ENCODE data around the gene C2orf74. TPM values are rescaled to one million over a fixed set of nuclear protein-coding genes. Genes with fewer than 3 reads are reported as not detected.

The C2orf74 gene
- total RNA-seq, 1 donor, result 13.0 TPM

DNA sequence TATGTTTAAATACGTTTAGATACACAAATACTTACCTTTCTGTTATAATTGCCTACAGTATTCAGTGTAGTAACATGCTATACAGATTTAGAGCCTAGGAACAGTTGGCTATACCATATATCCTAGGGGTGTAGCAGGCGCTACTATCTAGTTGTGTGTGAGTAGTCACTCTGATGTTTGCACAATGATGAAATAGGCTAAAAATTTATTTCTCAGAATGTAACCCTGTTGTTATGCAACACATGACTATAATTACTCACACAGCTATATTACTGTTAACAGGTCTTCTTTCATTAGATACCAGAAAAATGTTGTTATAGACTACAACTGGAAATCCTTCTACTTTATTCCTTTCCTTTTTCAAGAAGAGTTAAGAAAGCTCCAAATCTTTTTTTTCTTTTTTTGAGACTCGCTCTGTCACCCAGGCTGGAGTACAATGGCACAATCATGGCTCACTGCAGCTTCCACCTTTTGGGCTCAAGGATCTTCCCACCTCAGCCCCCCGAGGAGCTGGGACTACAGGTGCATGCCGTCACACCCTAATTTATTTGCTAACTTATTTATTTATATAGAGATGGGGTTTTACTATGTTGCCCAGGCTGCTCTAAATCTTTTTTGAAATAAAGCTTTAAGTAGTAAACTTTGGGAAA, 48.5 kb downstream of the C2orf74 start:
- H3K4me3 ChIP-seq (ENCODE audit: low read depth, low read length), result no peak overlapping the region
- TF ChIP-seq, protein P1, sequence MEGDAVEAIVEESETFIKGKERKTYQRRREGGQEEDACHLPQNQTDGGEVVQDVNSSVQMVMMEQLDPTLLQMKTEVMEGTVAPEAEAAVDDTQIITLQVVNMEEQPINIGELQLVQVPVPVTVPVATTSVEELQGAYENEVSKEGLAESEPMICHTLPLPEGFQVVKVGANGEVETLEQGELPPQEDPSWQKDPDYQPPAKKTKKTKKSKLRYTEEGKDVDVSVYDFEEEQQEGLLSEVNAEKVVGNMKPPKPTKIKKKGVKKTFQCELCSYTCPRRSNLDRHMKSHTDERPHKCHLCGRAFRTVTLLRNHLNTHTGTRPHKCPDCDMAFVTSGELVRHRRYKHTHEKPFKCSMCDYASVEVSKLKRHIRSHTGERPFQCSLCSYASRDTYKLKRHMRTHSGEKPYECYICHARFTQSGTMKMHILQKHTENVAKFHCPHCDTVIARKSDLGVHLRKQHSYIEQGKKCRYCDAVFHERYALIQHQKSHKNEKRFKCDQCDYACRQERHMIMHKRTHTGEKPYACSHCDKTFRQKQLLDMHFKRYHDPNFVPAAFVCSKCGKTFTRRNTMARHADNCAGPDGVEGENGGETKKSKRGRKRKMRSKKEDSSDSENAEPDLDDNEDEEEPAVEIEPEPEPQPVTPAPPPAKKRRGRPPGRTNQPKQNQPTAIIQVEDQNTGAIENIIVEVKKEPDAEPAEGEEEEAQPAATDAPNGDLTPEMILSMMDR (IDR thresholded peaks at IDR 0.05; ENCODE audit: insufficient read depth, low read depth, low read length), result no peak
- DNase-seq (ENCODE audit: low read depth), result peak; percentile 89

DNA sequence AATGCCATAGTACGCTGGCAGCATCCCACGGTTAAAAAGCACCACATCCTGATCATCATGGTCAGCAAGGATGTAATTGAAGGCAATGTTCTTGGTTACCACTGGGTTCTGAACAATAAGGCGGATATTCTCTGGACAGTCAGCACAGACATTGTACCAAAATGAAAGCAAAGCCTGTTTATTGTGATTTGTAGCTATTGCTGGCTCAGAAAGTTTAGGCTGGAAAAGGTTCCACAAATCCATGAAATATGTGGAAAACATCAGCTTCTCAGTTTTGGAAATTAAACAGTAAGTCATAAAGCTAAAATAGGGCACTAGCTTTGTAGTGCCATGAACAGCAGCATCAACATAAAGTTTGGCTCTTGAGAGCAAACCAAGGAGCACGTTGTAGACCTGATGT, 52.2 kb downstream of the C2orf74 start:
- TF ChIP-seq, protein P1 (IDR thresholded peaks at IDR 0.05; ENCODE audit: insufficient read depth, low read depth, low read length), result no peak
- no peak overlapping the region for H3K4me3 ChIP-seq (ENCODE audit: low read depth, low read length)

More for the DNA sequence above, 52.2 kb downstream of the C2orf74 start:
- DNase-seq (ENCODE audit: low read depth), result peak; percentile 31

Other genes with a start within 250 kb of the C2orf74 start
- gene PEX13, start 144.5 kb upstream of the C2orf74 start, total RNA-seq, result 28.7 and 42.3 TPM in 2 replicates
- gene PUS10, start 143.9 kb upstream of the C2orf74 start, total RNA-seq, result 4.2 and 7.8 TPM in 2 replicates
- 13.2 and 16.0 TPM in 2 replicates for gene SANBR, start 96.3 kb upstream of the C2orf74 start, total RNA-seq

Data from fibroblast of villous mesenchyme (primary cell).